ENCODE data around the gene TMEM39A.

TMEM39A gene

GRCh38 chr3:119395923-119396358 lies 67.5 kb downstream of the TMEM39A start:
- Histone ChIP-seq H2BK120ac (ENCODE audit: insufficient read depth, low read length, poor library complexity) (no peak overlapping the region), H2BK5ac (ENCODE audit: low read depth, low read length, poor library complexity) (no peak overlapping the region), H3K9me3 (ENCODE audit: insufficient read depth, low read depth, low read length) (no peaks in the 10 kb centered on the region), H3K79me1 (ENCODE audit: low read length) (no peaks in the 10 kb centered on the region), H3K14ac (ENCODE audit: low read length) (no peak overlapping the region), H3K36me3 (ENCODE audit: control insufficient read depth in 1 of 2, insufficient read depth in 2 of 2, low read length in 2 of 2) (peaks cover 20 to 40% of the 10 kb centered on the region in 2 experiments), H2AFZ (ENCODE audit: insufficient read depth, low read length, poor library complexity) (no peak overlapping the region), H3K4me1 (ENCODE audit: control insufficient read depth in 1 of 2, insufficient read depth in 2 of 2, low read length in 2 of 2) (peaks cover 0 to 3% of the 10 kb centered on the region in 2 experiments), H3K27ac (ENCODE audit: low read depth, low read length) (no peak overlapping the region), H3K4ac (ENCODE audit: low read depth, low read length) (no peak overlapping the region), H4K8ac (ENCODE audit: low read depth, low read length) (no peak overlapping the region), H3K27me3 (ENCODE audit: insufficient read depth, low read length) (no peaks in the 10 kb centered on the region), H3K4me3 (ENCODE audit: low read depth, low read length) (no peak overlapping the region), H2AK5ac (ENCODE audit: low read length) (no peak overlapping the region), H3K79me2 (ENCODE audit: control insufficient read depth, insufficient read depth, low read length, poor library complexity) (no peaks in the 10 kb centered on the region), H3K4me2 (ENCODE audit: low read length) (no peak overlapping the region), H3K9ac (ENCODE audit: low read length) (no peak overlapping the region), H3K23ac (ENCODE audit: low read length) (no peak overlapping the region), H3K18ac (ENCODE audit: low read length) (no peak overlapping the region), H4K12ac (ENCODE audit: low read depth, low read length) (no peak overlapping the region), H4K91ac (ENCODE audit: low read depth, low read length) (no peak overlapping the region), H2BK12ac (ENCODE audit: low read length) (no peak overlapping the region)
- WGBS (ENCODE audit: extremely low coverage, insufficient coverage, insufficient read length) = no CpG with 5 or more reads among the region's 2 CpGs
- no peak for DNase-seq

- WGBS (ENCODE audit: extremely low coverage, insufficient coverage, insufficient read length) = no CpG with 5 or more reads among the region's 8 CpGs
- DNase-seq = no peak
- no peak overlapping the region for H2AFZ ChIP-seq (ENCODE audit: insufficient read depth, low read length, poor library complexity)
- H2BK120ac ChIP-seq (ENCODE audit: insufficient read depth, low read length, poor library complexity) = no peak overlapping the region
- no peak overlapping the region for H2BK5ac ChIP-seq (ENCODE audit: low read depth, low read length, poor library complexity)
- H3K27me3 ChIP-seq (ENCODE audit: insufficient read depth, low read length) = no peaks in the 10 kb centered on the region
- no peak overlapping the region for H3K14ac ChIP-seq (ENCODE audit: low read length)
- no peaks in the 10 kb centered on the region for H3K9me3 ChIP-seq (ENCODE audit: insufficient read depth, low read depth, low read length)
- no peak overlapping the region for H4K8ac ChIP-seq (ENCODE audit: low read depth, low read length)
- H3K4me3 ChIP-seq (ENCODE audit: low read depth, low read length) = no peak overlapping the region
- H3K4ac ChIP-seq (ENCODE audit: low read depth, low read length) = no peak overlapping the region
- no peaks in the 10 kb centered on the region for H3K79me1 ChIP-seq (ENCODE audit: low read length)
- no peaks in the 10 kb centered on the region for H3K79me2 ChIP-seq (ENCODE audit: control insufficient read depth, insufficient read depth, low read length, poor library complexity)
- H3K4me1 ChIP-seq (ENCODE audit: control insufficient read depth in 1 of 2, insufficient read depth in 2 of 2, low read length in 2 of 2) = no peaks in the 10 kb centered on the region
- no peak overlapping the region for H4K12ac ChIP-seq (ENCODE audit: low read depth, low read length)
- no peak overlapping the region for H3K27ac ChIP-seq (ENCODE audit: low read depth, low read length)
- H3K23ac ChIP-seq (ENCODE audit: low read length) = no peak overlapping the region
- H3K4me2 ChIP-seq (ENCODE audit: low read length) = no peak overlapping the region
- no peak overlapping the region for H2BK12ac ChIP-seq (ENCODE audit: low read length)
- H4K91ac ChIP-seq (ENCODE audit: low read depth, low read length) = no peak overlapping the region
- H3K9ac ChIP-seq (ENCODE audit: low read length) = no peak overlapping the region
- no peak overlapping the region for H3K18ac ChIP-seq (ENCODE audit: low read length)
- H2AK5ac ChIP-seq (ENCODE audit: low read length) = no peak overlapping the region
- H3K36me3 ChIP-seq (ENCODE audit: control insufficient read depth in 1 of 2, insufficient read depth in 2 of 2, low read length in 2 of 2) = peaks cover 31 to 44% of the 10 kb centered on the region in 2 experiments
Measured at GRCh38 chr3:119388577-119388976, 74.8 kb downstream of the TMEM39A start.

GRCh38 chr3:119382134-119382533 lies 81.3 kb downstream of the TMEM39A start:
- H3K27ac ChIP-seq (ENCODE audit: low read depth, low read length) = no peak overlapping the region
- no peak overlapping the region for H4K12ac ChIP-seq (ENCODE audit: low read depth, low read length)
- no peak overlapping the region for H4K91ac ChIP-seq (ENCODE audit: low read depth, low read length)
- no peak overlapping the region for H2BK12ac ChIP-seq (ENCODE audit: low read length)
- no peak overlapping the region for H3K9ac ChIP-seq (ENCODE audit: low read length)
- H3K23ac ChIP-seq (ENCODE audit: low read length) = no peak overlapping the region
- H3K79me1 ChIP-seq (ENCODE audit: low read length) = no peaks in the 10 kb centered on the region
- no peak overlapping the region for H2BK120ac ChIP-seq (ENCODE audit: insufficient read depth, low read length, poor library complexity)
- peaks cover 20 to 28% of the 10 kb centered on the region in 2 experiments for H3K36me3 ChIP-seq (ENCODE audit: control insufficient read depth in 1 of 2, insufficient read depth in 2 of 2, low read length in 2 of 2)
- H3K4me1 ChIP-seq (ENCODE audit: control insufficient read depth in 1 of 2, insufficient read depth in 2 of 2, low read length in 2 of 2) = no peaks in the 10 kb centered on the region
- no peak overlapping the region for H3K18ac ChIP-seq (ENCODE audit: low read length)
- H3K9me3 ChIP-seq (ENCODE audit: insufficient read depth, low read depth, low read length) = no peaks in the 10 kb centered on the region
- no peak overlapping the region for H3K4me2 ChIP-seq (ENCODE audit: low read length)
- no peak overlapping the region for H2AFZ ChIP-seq (ENCODE audit: insufficient read depth, low read length, poor library complexity)
- no CpG with 5 or more reads among the region's 7 CpGs for WGBS (ENCODE audit: extremely low coverage, insufficient coverage, insufficient read length)
- no peak overlapping the region for H3K4ac ChIP-seq (ENCODE audit: low read depth, low read length)
- H2BK5ac ChIP-seq (ENCODE audit: low read depth, low read length, poor library complexity) = no peak overlapping the region
- no peaks in the 10 kb centered on the region for H3K79me2 ChIP-seq (ENCODE audit: control insufficient read depth, insufficient read depth, low read length, poor library complexity)
- H4K8ac ChIP-seq (ENCODE audit: low read depth, low read length) = no peak overlapping the region
- no peak for DNase-seq
- no peak overlapping the region for H3K14ac ChIP-seq (ENCODE audit: low read length)
- no peak overlapping the region for H3K4me3 ChIP-seq (ENCODE audit: low read depth, low read length)
- H3K27me3 ChIP-seq (ENCODE audit: insufficient read depth, low read length) = no peaks in the 10 kb centered on the region
- no peak overlapping the region for H2AK5ac ChIP-seq (ENCODE audit: low read length)

- Histone ChIP-seq H2AK5ac (ENCODE audit: low read length) (no peak overlapping the region), H3K9me3 (ENCODE audit: insufficient read depth, low read depth, low read length) (no peaks in the 10 kb centered on the region), H2AFZ (ENCODE audit: insufficient read depth, low read length, poor library complexity) (no peak overlapping the region), H3K4ac (ENCODE audit: low read depth, low read length) (no peak overlapping the region), H4K91ac (ENCODE audit: low read depth, low read length) (no peak overlapping the region), H2BK5ac (ENCODE audit: low read depth, low read length, poor library complexity) (no peak overlapping the region), H3K27ac (ENCODE audit: low read depth, low read length) (no peak overlapping the region), H3K23ac (ENCODE audit: low read length) (no peak overlapping the region), H2BK12ac (ENCODE audit: low read length) (no peak overlapping the region), H3K4me1 (ENCODE audit: control insufficient read depth in 1 of 2, insufficient read depth in 2 of 2, low read length in 2 of 2) (no peaks in the 10 kb centered on the region), H3K14ac (ENCODE audit: low read length) (no peak overlapping the region), H2BK120ac (ENCODE audit: insufficient read depth, low read length, poor library complexity) (no peak overlapping the region), H3K18ac (ENCODE audit: low read length) (no peak overlapping the region), H3K36me3 (ENCODE audit: control insufficient read depth in 1 of 2, insufficient read depth in 2 of 2, low read length in 2 of 2) (peaks cover 15 to 29% of the 10 kb centered on the region in 2 experiments), H3K79me2 (ENCODE audit: control insufficient read depth, insufficient read depth, low read length, poor library complexity) (no peaks in the 10 kb centered on the region), H3K4me2 (ENCODE audit: low read length) (no peak overlapping the region), H3K27me3 (ENCODE audit: insufficient read depth, low read length) (no peaks in the 10 kb centered on the region), H3K79me1 (ENCODE audit: low read length) (no peaks in the 10 kb centered on the region), H4K12ac (ENCODE audit: low read depth, low read length) (no peak overlapping the region), H4K8ac (ENCODE audit: low read depth, low read length) (no peak overlapping the region), H3K4me3 (ENCODE audit: low read depth, low read length) (no peak overlapping the region), H3K9ac (ENCODE audit: low read length) (no peak overlapping the region)
- DNase-seq = no peak
- WGBS (ENCODE audit: extremely low coverage, insufficient coverage, insufficient read length) = no CpG with 5 or more reads among the region's 3 CpGs
Measured at GRCh38 chr3:119380697-119381096, 82.7 kb downstream of the TMEM39A start.

Data from trophoblast cell (in vitro differentiated cells and primary cell).